GM12878 (cell line): ENCODE data around the gene KCNA3. TPM values are rescaled to one million over a fixed set of nuclear protein-coding genes. Genes with fewer than 3 reads are reported as not detected.
A peak's percentile ranks its signal among the peaks of the same experiment; 100 is the strongest.

Experiments used
- ATAC-seq: fragments of 200-7000 bp; cut with Tn5 transposase; 3 replicates; pipeline ENCODE4 v1.9.1; 2020; ENCODE audit warnings: mild to moderate bottlenecking, moderate library complexity
- BruUV-seq: library from RNA; stranded (reverse); fragments of 400-500 nt; replicated peaks from 2 replicates; lab custom pipeline; 2021; lab: Mats Ljungman, UMichigan
- CTCF ChIA-PET: fragments of 300-600 bp; sonication (Branson Sonifier 250); formaldehyde crosslinking; extraction: SDS; loops from one replicate; lab custom pipeline; 2021; ENCODE audit warnings: inconsistent platforms; lab: Yijun Ruan, JAX
- POLR2A ChIA-PET: fragments of 350-600 bp; formaldehyde crosslinking; extraction: SDS; loops from one replicate; lab custom pipeline; 2021; ENCODE audit warnings: inconsistent platforms; lab: Charles Lee
- RAD21 ChIA-PET: fragments of 300-600 bp; sonication (Branson Sonifier 250); formaldehyde crosslinking; loops from one replicate; lab custom pipeline; 2023; ENCODE audit warnings: antibody characterized with exemption; ENCODE audit not compliant: unreplicated experiment; lab: Charles Lee
- SMC1A ChIA-PET: fragments of 300-600 bp; sonication (Branson Sonifier 250); formaldehyde crosslinking; loops from one replicate; lab custom pipeline; 2023; ENCODE audit not compliant: unreplicated experiment, uncharacterized antibody; lab: Charles Lee
- DNase-seq: peaks from one replicate; pipeline ENCODE4 v3.0.0-alpha.2; 2011; ENCODE audit warnings: low read depth, low spot score
- FAIRE-seq: peaks from 3 replicates; lab custom pipeline; 2011; peaks lifted over from hg19 to GRCh38; lab: Jason Lieb, UNC
- H2AFZ ChIP-seq: 2 replicates; pipeline ENCODE4 v1.6.0; 2011; ENCODE audit warnings: low read depth, low read length, control low read depth; ENCODE audit not compliant: control insufficient read depth
- H3K27ac ChIP-seq: 2 replicates; pipeline ENCODE4 v1.5.1; 2011; ENCODE audit warnings: control low read depth; ENCODE audit not compliant: control insufficient read depth, insufficient read depth
- H3K27me3 ChIP-seq, 2 experiments: replicated peaks in 1 of 2; 2 replicates each; pipeline versions ENCODE4 v1.6.0 to v1.6.1; 2011; ENCODE audit warnings: low read length in 1 of 2; ENCODE audit not compliant: control insufficient read depth in 2 of 2, insufficient read depth in 2 of 2
- H3K36me3 ChIP-seq, 2 experiments: 2 replicates each; pipeline ENCODE4 v1.5.1; 2011; ENCODE audit warnings: low read length in 1 of 2; ENCODE audit not compliant: control insufficient read depth in 2 of 2, insufficient read depth in 2 of 2
- H3K4me1 ChIP-seq: 2 replicates; pipeline ENCODE4 v1.6.1; 2011; ENCODE audit warnings: mild to moderate bottlenecking, low read length, moderate library complexity, mixed read lengths; ENCODE audit not compliant: control insufficient read depth, insufficient read depth
- H3K4me2 ChIP-seq: 2 replicates; pipeline ENCODE4 v1.6.0; 2011; ENCODE audit warnings: control low read depth; ENCODE audit not compliant: control insufficient read depth, insufficient read depth
- H3K4me3 ChIP-seq: fragments of 200-600 bp; sonication (generic); 2 replicates; pipeline ENCODE4 v1.5.1; 2016
- H3K79me2 ChIP-seq: 2 replicates; pipeline ENCODE4 v1.6.0; 2011; ENCODE audit warnings: low read length; ENCODE audit not compliant: control insufficient read depth, insufficient read depth
- H3K9ac ChIP-seq: 2 replicates; pipeline ENCODE4 v1.8.0; 2011; ENCODE audit warnings: low read length, control low read depth, mixed read lengths; ENCODE audit not compliant: control insufficient read depth, insufficient read depth
- H3K9me3 ChIP-seq: replicated peaks from 3 replicates; pipeline ENCODE4 v1.5.1; 2011; ENCODE audit warnings: mild to moderate bottlenecking, low read length; ENCODE audit not compliant: control insufficient read depth, insufficient read depth
- H4K20me1 ChIP-seq: 2 replicates; pipeline ENCODE4 v1.6.0; 2011; ENCODE audit not compliant: control insufficient read depth, insufficient read depth
- MXI1 ChIP-seq: fragments of 150-350 bp; IDR thresholded peaks from 2 replicates; pipeline ENCODE4 v1.6.1; 2011; ENCODE audit warnings: low read depth, mild to moderate bottlenecking, inconsistent platforms, low read length, improper control_type of control experiment
- RBBP5 ChIP-seq: fragments of 200-600 bp; sonication (generic); conservative IDR thresholded peaks from 2 replicates; pipeline ENCODE4 v1.6.1; 2016
- STAT1 ChIP-seq: fragments of 450-650 bp; conservative IDR thresholded peaks from 2 replicates; pipeline ENCODE4 v1.6.1; 2014; ENCODE audit warnings: antibody characterized with exemption, mild to moderate bottlenecking
- WGBS: methylation state at CpG from one replicate; pipeline ENCODE4 v1.1.6; 2016; ENCODE audit warnings: low lambda C conversion rate; ENCODE audit not compliant: insufficient replicate concordance, insufficient coverage; ENCODE audit errors: missing lambda C conversion rate; 5-methylcytosine and 5-hydroxymethylcytosine counted together
- in situ Hi-C: fragments of 300-500 bp; cut with MboI; formaldehyde crosslinking; loops from 9 replicates; pipeline ENCODE4 v1.14.3; 2018; ENCODE audit warnings: mixed read lengths
- intact Hi-C: fragments of 100-400 bp; cut with micrococcal nuclease; formaldehyde crosslinking; loops from one replicate; pipeline ENCODE4 v1.14.2; 2022; ENCODE audit not compliant: unreplicated experiment
- polyA plus RNA-seq, 11 experiments: library from polyadenylated mRNA; depleted of rRNA in 4 of 11; unstranded in 6 of 11; stranded (reverse) in 5 of 11; fragments of >200 nt; fragmentation: Nextera tagmentation in 4 of 11; fragmentation: Illumina TruSeq in 1 of 11; extraction: Ambion mirVana in 4 of 11; extraction: Trizol in 1 of 11; gene quantifications; 1 replicate in 1 of 11; 2 replicates in 10 of 11; pipeline versions ENCODE4 v1.2.1 to v1.2.3, GENCODE V29; 2011 to 2016; ENCODE audit warnings: inconsistent platforms in 2 of 11, missing spikeins in 2 of 11, low read depth in 1 of 11
- total RNA-seq, 4 experiments: library from RNA; depleted of rRNA in 3 of 4; stranded (reverse); fragments of >200 nt in 3 of 4; fragmentation: Illumina TruSeq in 1 of 4; extraction: Trizol in 1 of 4; gene quantifications; 2 replicates each; pipeline versions ENCODE4 v1.2.1 to v1.2.3, GENCODE V29; 2013 to 2021
- TF ChIP-seq, protein P1 (sequence below): fragments of 450-650 bp; conservative IDR thresholded peaks from 2 replicates; pipeline ENCODE4 v1.6.1; 2017; ENCODE audit warnings: mild to moderate bottlenecking, moderate library complexity
- TF ChIP-seq, protein P2 (sequence below): fragments of 450-650 bp; IDR thresholded peaks from 2 replicates; pipeline ENCODE4 v1.6.1; 2017; ENCODE audit warnings: mild to moderate bottlenecking

Gene KCNA3
- total and polyA plus RNA-seq, 10 of the 15 experiments (the other 5 are each of a cell fraction or from before 2014, with no cell fraction given) = 0.10 to 3.3 (median 1.7) TPM

DNA sequence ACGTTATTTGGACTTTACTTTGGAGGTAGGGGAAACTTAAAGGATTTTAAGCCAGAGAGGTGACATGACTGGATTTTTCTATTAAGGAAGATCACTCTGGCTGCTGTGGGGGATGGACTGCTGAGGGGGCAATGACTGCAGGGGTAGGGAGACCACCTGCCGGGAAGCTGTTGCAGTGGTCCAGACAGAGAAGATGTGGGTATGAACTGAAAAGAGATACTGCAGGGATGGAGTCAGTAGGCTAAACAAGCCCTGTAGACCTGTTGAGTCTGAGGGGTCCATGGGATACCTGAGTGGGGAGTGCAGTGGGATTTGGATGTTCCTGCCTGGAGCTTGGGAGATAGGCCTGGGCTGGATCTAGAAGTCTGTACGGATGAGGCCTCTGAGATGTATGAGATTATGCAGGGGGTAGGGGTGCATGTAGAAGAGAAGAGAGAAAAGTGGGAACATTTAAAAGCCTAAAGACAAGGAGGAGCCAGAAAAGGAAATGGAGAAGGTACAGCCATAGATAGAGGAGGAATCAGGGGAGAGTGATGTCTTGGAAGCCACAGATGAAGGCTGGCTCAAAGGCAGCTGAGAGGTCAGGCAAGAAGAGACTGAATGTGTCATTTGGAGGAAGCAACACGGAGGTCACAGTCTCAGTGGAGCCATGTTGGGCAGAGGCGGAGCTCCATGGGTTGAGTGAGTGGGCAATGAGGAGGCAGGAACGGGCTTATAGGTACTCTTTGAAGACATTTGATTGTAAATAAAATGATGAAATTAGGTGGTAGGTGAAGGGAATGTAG, 42.7 kb downstream of the KCNA3 start:
- TF ChIP-seq RBBP5 (no peak), STAT1 (no peak), MXI1 (no peak)
- TF ChIP-seq, protein P1, sequence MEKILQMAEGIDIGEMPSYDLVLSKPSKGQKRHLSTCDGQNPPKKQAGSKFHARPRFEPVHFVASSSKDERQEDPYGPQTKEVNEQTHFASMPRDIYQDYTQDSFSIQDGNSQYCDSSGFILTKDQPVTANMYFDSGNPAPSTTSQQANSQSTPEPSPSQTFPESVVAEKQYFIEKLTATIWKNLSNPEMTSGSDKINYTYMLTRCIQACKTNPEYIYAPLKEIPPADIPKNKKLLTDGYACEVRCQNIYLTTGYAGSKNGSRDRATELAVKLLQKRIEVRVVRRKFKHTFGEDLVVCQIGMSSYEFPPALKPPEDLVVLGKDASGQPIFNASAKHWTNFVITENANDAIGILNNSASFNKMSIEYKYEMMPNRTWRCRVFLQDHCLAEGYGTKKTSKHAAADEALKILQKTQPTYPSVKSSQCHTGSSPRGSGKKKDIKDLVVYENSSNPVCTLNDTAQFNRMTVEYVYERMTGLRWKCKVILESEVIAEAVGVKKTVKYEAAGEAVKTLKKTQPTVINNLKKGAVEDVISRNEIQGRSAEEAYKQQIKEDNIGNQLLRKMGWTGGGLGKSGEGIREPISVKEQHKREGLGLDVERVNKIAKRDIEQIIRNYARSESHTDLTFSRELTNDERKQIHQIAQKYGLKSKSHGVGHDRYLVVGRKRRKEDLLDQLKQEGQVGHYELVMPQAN = no peak
- TF ChIP-seq, protein P2, sequence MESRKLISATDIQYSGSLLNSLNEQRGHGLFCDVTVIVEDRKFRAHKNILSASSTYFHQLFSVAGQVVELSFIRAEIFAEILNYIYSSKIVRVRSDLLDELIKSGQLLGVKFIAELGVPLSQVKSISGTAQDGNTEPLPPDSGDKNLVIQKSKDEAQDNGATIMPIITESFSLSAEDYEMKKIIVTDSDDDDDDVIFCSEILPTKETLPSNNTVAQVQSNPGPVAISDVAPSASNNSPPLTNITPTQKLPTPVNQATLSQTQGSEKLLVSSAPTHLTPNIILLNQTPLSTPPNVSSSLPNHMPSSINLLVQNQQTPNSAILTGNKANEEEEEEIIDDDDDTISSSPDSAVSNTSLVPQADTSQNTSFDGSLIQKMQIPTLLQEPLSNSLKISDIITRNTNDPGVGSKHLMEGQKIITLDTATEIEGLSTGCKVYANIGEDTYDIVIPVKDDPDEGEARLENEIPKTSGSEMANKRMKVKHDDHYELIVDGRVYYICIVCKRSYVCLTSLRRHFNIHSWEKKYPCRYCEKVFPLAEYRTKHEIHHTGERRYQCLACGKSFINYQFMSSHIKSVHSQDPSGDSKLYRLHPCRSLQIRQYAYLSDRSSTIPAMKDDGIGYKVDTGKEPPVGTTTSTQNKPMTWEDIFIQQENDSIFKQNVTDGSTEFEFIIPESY = no peak
- no TSS peak for BruUV-seq
- no peaks in the 10 kb centered on the region for H3K79me2 ChIP-seq
- no peak for DNase-seq
- H3K27ac ChIP-seq = peak overlapping the region; percentile 52
- no peak for FAIRE-seq
- RAD21 ChIA-PET = interaction anchor here (1.1 to 3.5 kb wide), 5 partner anchors 12 to 151 kb away, joined by 3 to 25 read pairs (median 4); no protein-coding TSS in a partner anchor
- peaks cover 73% of the 10 kb centered on the region for H3K4me1 ChIP-seq
- H3K4me3 ChIP-seq = no peak overlapping the region; the same call in 1 of the 2 replicates
- peak overlapping the region; percentile 88 for H3K4me2 ChIP-seq
- no peaks in the 10 kb centered on the region; the same call in 2 of the 3 replicates for H3K9me3 ChIP-seq
- in situ Hi-C loops (no loop called here), intact Hi-C loops (loop anchor here (1.0 to 10.0 kb wide), 6 partner anchors 13 to 593 kb away; partner anchors contain the start of genes CD53 and CHI3L2)
- H3K36me3 ChIP-seq = no peaks in the 10 kb centered on the region
- SMC1A ChIA-PET = interaction anchor here (1.2 to 11.2 kb wide), 5 partner anchors 12 to 149 kb away, joined by 3 to 144 read pairs (median 19); no protein-coding TSS in a partner anchor
- H4K20me1 ChIP-seq = no peaks in the 10 kb centered on the region
- CTCF ChIA-PET = interaction anchor here (0.6 to 7.5 kb wide), 12 partner anchors 9 to 353 kb away, joined by 3 to 162 read pairs (median 7); no protein-coding TSS in a partner anchor
- H2AFZ ChIP-seq = no peak overlapping the region
- H3K9ac ChIP-seq = peak overlapping the region; percentile 21; the same call in 1 of the 2 replicates
- ATAC-seq = no peak
- WGBS = 36% methylated on average over 6 of the region's 6 CpGs
- no peaks in the 10 kb centered on the region for H3K27me3 ChIP-seq
- POLR2A ChIA-PET = interaction anchor here (1.0 kb wide), 1 partner anchor 12 kb away, joined by 3 read pairs; no protein-coding TSS in a partner anchor
